Stimulated activated CD4-positive, alpha-beta T cell treated with anti-CD3 and anti-CD28 coated beads, Interleukin-1b, Interleukin-23, amount 100 ng/mL, for 48 hours (primary cell): ENCODE data around the gene BUD13.
A peak's percentile ranks its signal among the peaks of the same experiment; 100 is the strongest.
"Not testable (repeated sequence)": the region's sequence is repeated elsewhere in the genome, so short reads cannot be mapped to it uniquely, and the experiment has no call there.

Experiments used
- DNase-seq: peaks from one replicate; pipeline ENCODE4 v3.0.0-alpha.2; 2020

BUD13 gene

DNA sequence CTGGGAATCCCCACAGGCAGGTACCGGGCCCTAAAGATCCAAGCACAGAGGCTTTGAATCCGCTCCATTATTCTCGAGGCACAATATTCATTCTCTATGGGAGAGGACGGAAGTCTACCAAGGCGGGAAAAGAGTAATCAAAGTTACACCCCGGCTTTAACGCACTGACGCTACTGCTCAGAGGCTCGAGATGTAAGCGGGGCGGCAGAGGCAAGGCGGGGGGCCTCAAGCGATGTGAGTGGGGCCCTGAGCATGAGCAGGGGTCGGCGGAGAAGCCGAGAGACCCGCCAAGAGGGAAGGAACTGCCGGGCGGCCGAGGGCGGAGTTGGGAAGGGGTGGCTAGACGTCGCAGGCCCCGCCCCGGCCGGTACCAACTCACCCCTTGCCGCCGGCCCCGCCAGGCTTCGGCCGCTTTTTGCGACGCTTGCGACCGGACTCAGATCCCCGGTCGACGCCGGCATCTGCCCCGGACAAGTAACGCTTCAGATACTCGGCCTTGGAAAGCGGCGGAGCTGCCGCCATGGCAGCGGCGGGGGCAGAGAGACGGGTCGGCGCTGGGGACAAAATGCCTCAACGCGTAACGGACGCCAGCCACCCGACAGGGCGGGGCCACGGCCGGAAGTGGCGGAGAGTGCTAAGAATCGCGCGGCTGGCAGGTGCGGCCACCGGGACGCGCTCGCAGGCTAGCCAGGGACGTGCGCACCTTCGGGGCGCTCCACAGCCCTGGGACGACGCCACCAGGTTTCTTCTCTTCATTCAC, at the start of gene BUD13:
Gene BUD13, minus strand, starts transcription at position 545 of the 760 bp plus-strand sequence. Its CDS starts 23 bp downstream, at position 522.
- peak; percentile 92 for DNase-seq

- no peak for DNase-seq
Observed at GRCh38 chr11:116822575-116822974, 49.8 kb upstream of the BUD13 start.

DNA sequence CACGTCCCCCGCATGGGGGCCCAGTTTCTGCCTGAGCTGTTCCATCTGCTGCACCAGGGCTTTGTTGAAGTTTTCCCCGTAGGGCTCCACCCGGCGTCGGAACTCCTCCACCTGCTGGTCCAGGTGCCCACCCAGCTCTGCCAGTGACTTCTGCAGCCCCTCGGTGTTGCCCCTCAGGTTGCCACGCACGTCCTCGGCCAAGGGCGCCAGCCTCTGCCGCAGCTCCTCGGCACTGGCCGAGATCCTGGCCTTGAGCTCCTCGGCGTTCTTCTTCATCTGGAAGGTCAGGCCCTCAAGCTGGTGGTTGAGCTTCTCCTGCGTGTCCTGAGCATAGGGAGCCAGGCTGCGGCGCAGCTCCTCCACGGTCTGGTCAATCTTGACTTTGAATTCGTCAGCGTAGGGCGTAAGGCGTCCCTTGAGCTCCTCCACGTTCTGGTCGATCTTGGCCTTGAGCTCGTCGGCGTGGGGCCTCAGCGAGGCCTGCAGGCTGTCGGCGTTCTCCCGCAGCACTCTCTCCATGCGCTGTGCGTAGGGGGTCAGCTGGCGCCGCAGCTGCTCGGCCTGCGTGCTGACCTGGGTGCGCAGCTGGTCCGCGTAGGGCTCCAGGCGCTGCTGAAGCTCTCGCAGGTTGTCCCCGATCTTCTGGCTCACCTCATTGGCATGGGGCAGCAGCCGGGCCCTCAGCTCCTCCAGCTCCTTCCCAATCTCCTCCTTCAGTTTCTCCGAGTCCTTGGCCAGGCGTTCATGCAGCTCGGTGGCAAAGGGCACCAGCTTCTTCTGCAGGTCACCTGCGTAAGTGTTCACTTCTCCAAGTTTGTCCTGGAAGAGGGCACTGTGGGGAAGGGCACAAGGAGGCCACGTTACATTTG, 48.5 kb upstream of the BUD13 start:
- no peak for DNase-seq

GRCh38 chr11:116819049-116819448, 46.3 kb upstream of the BUD13 start:
- DNase-seq = no peak

- no peak for DNase-seq
Observed at GRCh38 chr11:116814502-116814901, 41.7 kb upstream of the BUD13 start.

DNA sequence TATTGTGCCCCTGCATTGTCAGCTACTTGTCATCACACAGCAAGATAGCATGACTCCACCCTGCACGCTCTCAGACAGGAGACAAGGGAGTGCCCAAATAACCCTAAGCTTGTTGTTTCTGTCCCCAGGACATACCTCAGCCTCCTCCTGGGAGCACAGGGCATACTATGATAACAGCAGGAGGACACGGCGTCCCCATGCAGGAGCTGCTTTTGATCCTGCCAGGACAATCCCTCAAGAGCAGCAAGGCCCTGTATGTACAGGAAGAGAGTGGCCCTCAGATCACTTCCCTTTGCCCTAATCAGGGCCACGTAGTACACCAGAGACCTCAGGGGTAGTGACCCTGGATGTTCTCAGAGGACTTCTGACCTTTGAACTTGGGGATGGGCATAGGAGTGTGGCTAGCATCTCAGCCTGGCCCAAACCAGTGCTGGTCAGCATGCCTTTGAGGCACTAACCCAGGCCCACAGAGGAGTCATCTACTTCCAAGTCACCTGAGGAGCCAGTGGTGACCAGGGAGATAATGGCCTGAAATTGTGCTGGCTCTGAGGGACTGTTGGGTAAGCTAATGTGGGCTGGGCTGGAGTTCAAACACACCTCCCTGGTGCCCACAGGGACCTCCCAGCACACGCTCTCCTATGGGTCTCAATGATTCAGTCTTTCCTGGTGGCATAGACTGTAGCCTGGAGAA, 41.1 kb upstream of the BUD13 start:
- DNase-seq = no peak

GRCh38 chr11:116813170-116813569, 40.4 kb upstream of the BUD13 start:
- no peak for DNase-seq

- no peak for DNase-seq
Observed at GRCh38 chr11:116812109-116812508, 39.3 kb upstream of the BUD13 start.

- DNase-seq = no peak
Observed at GRCh38 chr11:116811194-116811593, 38.4 kb upstream of the BUD13 start.

- no peak for DNase-seq
Observed at GRCh38 chr11:116808262-116809175, 35.7 kb upstream of the BUD13 start.

DNA sequence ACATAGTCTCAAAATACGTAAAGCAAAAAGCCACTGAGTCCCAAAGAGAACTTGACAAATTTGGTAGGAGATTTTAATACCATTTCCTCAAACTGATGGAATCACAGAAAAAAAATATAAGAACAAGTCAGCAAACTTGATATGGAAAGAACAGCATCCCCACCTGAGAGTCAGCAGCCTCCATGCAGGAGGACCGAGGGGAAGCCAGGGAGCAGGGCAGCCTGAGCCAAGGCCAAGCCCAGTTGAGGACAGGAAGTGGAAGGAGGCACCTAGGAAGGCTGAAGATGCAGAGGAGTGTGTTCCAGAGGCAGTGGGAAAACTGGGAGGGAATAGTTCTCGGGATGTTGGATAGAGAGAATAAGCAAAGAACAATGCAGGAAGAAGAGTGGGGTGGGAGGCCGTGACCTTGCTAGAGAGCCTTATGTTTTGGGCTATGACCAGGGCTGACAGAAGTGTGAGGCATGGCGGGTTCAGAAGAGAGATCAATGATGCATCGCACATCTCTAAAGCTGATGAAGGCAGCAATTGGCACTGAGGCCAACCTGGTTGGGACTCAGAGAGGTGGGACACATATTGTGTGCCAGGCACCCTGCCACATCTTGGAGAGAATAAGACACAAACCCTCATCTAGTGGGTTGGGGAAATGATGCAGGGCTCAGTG, 34.9 kb upstream of the BUD13 start:
- DNase-seq = no peak

- DNase-seq = no peak
Observed at GRCh38 chr11:116804001-116804400, 31.2 kb upstream of the BUD13 start.

DNA sequence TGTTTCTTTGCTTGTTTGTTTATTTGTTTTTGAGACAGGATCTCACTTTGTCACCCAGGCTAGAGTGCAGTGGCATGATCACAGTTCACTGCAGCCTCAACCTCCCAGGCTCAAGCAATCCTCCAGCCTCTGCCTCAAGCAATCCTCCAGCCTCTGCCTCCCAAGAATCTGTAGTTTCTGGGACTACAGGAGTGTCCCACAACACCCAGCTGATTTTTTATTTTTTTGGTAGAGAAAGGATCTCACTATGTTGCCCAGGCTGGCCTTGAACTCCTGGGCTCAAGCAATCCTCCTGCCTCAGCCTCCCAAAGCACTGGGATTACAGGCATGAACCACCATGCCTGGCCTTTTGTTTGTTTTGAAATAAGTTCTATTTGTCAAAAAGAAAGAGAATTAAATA, 28.9 kb upstream of the BUD13 start:
- not testable (repeated sequence) for DNase-seq

DNA sequence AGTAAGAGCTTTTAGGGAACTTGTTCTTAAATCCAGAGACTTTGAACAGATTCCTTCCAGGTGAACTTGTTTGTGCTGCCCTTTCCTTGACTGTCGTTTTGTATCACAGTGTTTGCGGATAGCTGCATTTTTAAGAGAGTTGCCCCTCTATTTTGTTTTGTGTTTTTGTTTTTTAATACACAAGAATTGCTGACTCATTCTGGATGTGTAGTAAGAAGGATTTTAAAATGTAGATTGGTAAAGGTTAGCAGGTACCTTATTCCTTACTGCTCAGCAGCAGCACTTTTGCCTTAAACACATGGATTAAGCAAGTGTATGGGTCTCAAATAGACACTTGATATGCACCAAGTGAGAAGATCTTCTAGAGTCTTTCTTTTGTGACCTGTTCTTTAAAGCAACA, 27.8 kb upstream of the BUD13 start:
- DNase-seq = no peak

- DNase-seq = no peak
Observed at GRCh38 chr11:116798368-116798767, 25.6 kb upstream of the BUD13 start.

GRCh38 chr11:116797816-116798215, 25.0 kb upstream of the BUD13 start:
- DNase-seq = no peak

DNA sequence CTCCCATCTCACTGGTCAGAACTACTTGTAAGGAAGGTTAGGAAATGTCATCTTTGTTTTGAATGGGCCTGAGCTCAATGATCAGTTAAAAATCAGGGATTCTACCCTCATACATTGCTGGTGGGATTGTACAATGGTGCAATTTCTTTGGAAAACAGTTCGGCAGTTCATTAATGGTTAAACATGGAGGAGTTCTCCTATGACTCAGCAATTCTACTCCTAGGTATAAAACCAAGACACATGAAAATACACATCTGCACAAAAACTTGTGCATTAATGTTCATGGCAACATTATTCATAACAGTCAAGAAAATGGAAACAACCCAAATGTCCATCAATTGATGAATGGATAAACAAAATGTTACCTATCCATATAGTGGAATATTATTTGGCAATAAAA, 23.8 kb upstream of the BUD13 start:
- DNase-seq = no peak

DNA sequence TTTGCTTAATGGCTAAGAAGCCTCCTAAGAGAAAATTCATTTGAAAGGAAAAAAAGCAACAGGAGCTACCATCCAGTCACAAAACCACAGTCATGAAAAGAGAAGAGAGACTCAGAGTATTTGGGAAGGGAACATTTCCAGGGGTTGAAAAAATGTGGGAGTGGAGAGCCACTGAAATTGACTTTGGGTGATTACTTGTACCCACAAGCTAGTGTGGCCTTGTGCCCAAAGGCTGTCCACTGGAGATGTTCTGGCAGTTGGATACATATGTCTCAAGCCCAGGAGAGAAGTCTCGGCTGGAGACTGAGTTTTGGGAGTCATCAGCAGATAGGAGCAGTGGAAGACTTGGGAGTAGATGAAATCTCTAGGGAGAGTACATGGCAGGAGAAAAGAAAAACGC, 22.1 kb upstream of the BUD13 start:
- DNase-seq = no peak

DNA sequence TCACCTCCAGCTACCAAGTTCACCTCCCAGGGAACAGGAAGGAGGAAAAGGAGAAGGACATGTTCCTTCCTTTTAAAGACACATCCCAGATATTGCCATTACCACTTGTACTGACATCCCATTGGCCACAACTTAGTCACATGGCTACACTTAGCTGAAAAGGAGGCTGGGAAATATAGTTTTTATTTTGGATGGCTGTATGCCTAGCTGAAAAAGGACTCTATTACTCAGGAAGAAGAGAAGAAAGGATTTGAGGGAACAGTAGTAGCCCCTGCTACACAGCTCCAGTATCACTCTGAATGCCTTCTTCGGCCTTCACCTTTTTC, 20.9 kb upstream of the BUD13 start:
- DNase-seq = no peak

GRCh38 chr11:116792869-116793771, 20.3 kb upstream of the BUD13 start:
- DNase-seq = no peak
